ENCODE measurements around the gene MAP6D1.

DNA sequence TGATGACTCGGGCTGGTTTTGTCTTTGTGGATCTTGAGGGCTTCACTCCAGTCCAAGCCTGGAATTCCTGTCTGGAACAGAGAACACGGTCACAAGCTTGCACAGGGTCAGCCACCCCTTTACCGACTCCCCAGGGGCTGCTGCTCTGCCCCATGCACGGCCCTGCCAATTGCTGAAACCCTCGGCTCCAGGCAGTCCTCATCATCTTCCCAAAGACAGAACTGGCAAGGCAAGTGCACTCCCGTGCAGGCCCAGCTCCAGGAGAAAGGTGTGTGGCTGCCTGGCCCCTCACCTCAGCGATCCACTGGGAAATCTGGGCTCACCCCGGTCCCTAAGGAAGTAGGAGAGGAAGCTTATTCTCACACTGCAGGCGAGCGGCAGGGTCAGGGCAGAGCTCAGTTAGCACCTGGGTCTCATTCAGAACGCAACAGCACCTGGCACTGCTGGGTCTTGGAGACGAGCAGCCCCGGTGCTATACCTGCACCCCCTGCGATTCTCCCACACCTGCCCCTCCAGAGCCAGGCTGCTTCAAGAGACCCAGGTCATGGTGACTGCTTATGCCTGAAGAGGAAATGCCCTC is 7.2 kb downstream of the MAP6D1 start:
- TF ChIP-seq, protein P1, sequence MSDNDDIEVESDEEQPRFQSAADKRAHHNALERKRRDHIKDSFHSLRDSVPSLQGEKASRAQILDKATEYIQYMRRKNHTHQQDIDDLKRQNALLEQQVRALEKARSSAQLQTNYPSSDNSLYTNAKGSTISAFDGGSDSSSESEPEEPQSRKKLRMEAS (CRISPR knock-in tag; IDR thresholded peaks at IDR 0.05): no peak
- TF ChIP-seq, protein P2, sequence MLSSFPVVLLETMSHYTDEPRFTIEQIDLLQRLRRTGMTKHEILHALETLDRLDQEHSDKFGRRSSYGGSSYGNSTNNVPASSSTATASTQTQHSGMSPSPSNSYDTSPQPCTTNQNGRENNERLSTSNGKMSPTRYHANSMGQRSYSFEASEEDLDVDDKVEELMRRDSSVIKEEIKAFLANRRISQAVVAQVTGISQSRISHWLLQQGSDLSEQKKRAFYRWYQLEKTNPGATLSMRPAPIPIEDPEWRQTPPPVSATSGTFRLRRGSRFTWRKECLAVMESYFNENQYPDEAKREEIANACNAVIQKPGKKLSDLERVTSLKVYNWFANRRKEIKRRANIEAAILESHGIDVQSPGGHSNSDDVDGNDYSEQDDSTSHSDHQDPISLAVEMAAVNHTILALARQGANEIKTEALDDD (IDR thresholded peaks at IDR 0.05): no peak
- TF ChIP-seq, protein P3, sequence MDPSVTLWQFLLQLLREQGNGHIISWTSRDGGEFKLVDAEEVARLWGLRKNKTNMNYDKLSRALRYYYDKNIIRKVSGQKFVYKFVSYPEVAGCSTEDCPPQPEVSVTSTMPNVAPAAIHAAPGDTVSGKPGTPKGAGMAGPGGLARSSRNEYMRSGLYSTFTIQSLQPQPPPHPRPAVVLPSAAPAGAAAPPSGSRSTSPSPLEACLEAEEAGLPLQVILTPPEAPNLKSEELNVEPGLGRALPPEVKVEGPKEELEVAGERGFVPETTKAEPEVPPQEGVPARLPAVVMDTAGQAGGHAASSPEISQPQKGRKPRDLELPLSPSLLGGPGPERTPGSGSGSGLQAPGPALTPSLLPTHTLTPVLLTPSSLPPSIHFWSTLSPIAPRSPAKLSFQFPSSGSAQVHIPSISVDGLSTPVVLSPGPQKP (CRISPR knock-in tag; IDR thresholded peaks at IDR 0.05): no peak
